CD4-positive, CD25-positive, alpha-beta regulatory T cell (primary cell): ENCODE data around the gene ZGRF1. TPM values are rescaled to one million over a fixed set of nuclear protein-coding genes. Genes with fewer than 3 reads are reported as not detected.

Experiments
- ATAC-seq, 2 donors: fragments of 150-1000 bp; cut with Tn5 transposase; one replicate each; pipeline ENCODE4 v1.10.0; 2021; ENCODE audit warnings: low read depth in 2 of 2, moderate number of reproducible peaks in 2 of 2, moderate library complexity in 1 of 2
- DNase-seq, 3 donors: peaks; one replicate each; pipeline versions ENCODE4 v3.0.0 to v3.0.0-alpha.2; 2012 to 2022; ENCODE audit warnings: mixed read lengths in 1 of 3
- H3K27ac ChIP-seq: one replicate; pipeline ENCODE4 v1.7.0; 2013; ENCODE audit warnings: mild to moderate bottlenecking, low read length; ENCODE audit not compliant: insufficient read depth, poor library complexity, severe bottlenecking
- H3K27me3 ChIP-seq: one replicate; pipeline ENCODE4 v1.7.0; 2013; ENCODE audit warnings: low read length; ENCODE audit not compliant: control insufficient read depth, insufficient read depth
- H3K36me3 ChIP-seq: one replicate; pipeline ENCODE4 v1.7.0; 2013; ENCODE audit warnings: mild to moderate bottlenecking, low read length, moderate library complexity; ENCODE audit not compliant: control insufficient read depth, insufficient read depth
- H3K4me1 ChIP-seq: 2 replicates; pipeline ENCODE4 v1.7.0; 2013; ENCODE audit warnings: mild to moderate bottlenecking, low read length; ENCODE audit not compliant: insufficient read depth, control insufficient read depth, poor library complexity, severe bottlenecking
- H3K4me3 ChIP-seq: one replicate; pipeline ENCODE4 v1.7.0; 2013; ENCODE audit warnings: low read depth, mild to moderate bottlenecking, low read length, moderate library complexity
- H3K9me3 ChIP-seq, 2 experiments: 1 replicate in 1 of 2; 2 replicates in 1 of 2; pipeline ENCODE4 v1.7.0; 2013; ENCODE audit warnings: low read length in 2 of 2, mild to moderate bottlenecking in 1 of 2, moderate library complexity in 1 of 2; ENCODE audit not compliant: control insufficient read depth in 2 of 2
- H3K27ac Mint-ChIP-seq, 3 donors: one replicate each; pipeline ENCODE4 v1.8.0; 2020 to 2022; ENCODE audit warnings: mild to moderate bottlenecking in 3 of 3, mixed read lengths in 3 of 3, moderate library complexity in 2 of 3
- H3K27me3 Mint-ChIP-seq: one replicate; pipeline ENCODE4 v1.8.0; 2022; ENCODE audit warnings: mild to moderate bottlenecking, mixed read lengths
- H3K36me3 Mint-ChIP-seq: one replicate; pipeline ENCODE4 v1.8.0; 2020; ENCODE audit warnings: mixed read lengths
- H3K4me1 Mint-ChIP-seq, 4 donors: one replicate each; pipeline ENCODE4 v1.8.0; 2020 to 2022; ENCODE audit warnings: mixed read lengths in 4 of 4, mild to moderate bottlenecking in 1 of 4
- H3K4me3 Mint-ChIP-seq, 4 donors: one replicate each; pipeline ENCODE4 v1.8.0; 2020 to 2022; ENCODE audit warnings: mild to moderate bottlenecking in 4 of 4, mixed read lengths in 4 of 4, moderate library complexity in 3 of 4
- H3K9me3 Mint-ChIP-seq, 7 donors: one replicate each; pipeline ENCODE4 v1.8.0; 2020 to 2022; ENCODE audit warnings: mixed read lengths in 7 of 7, mild to moderate bottlenecking in 3 of 7, moderate library complexity in 2 of 7
- polyA plus RNA-seq, 4 donors: library from polyadenylated mRNA; unstranded; fragments of 300-500 nt; fragmentation: Illumina TruSeq; gene quantifications; one replicate each; pipeline ENCODE4 v1.2.3, GENCODE V29; 2021
- total RNA-seq: library from RNA; stranded (reverse); gene quantifications from one replicate; pipeline ENCODE4 v1.2.3, GENCODE V29; 2022

The ZGRF1 gene
- total and polyA plus RNA-seq, 5 donors from 2014 or later: 0.53 to 9.3 (median 1.6) TPM

- peaks cover 15 to 59% (median 39%) of the 10 kb centered on the region in 4 donors for H3K4me1 Mint-ChIP-seq
- DNase-seq (no peak), ATAC-seq (no peak)
- H3K4me3 Mint-ChIP-seq: peak overlapping the region in 3 of 4 donors; percentile 0 to 39 (median 27)
- peaks cover 97% of the 10 kb centered on the region for H3K27me3 Mint-ChIP-seq
- no peaks in the 10 kb centered on the region for H3K9me3 ChIP-seq
- H3K27me3 ChIP-seq: peaks cover 49% of the 10 kb centered on the region
- H3K27ac ChIP-seq: no peak overlapping the region
- no peak overlapping the region for H3K27ac Mint-ChIP-seq
- H3K9me3 Mint-ChIP-seq: peaks cover 0 to 10% (median 0%) of the 10 kb centered on the region in 7 donors
- no peaks in the 10 kb centered on the region for H3K36me3 ChIP-seq
- H3K4me1 ChIP-seq: peaks cover 51% of the 10 kb centered on the region
- no peak overlapping the region for H3K4me3 ChIP-seq
- peaks cover 8% of the 10 kb centered on the region for H3K36me3 Mint-ChIP-seq
Measured at GRCh38 chr4:112511803-112512118, 124.9 kb downstream of the ZGRF1 start.

- peaks cover 8% of the 10 kb centered on the region for H3K36me3 Mint-ChIP-seq
- Histone ChIP-seq H3K4me1 (peaks cover 46% of the 10 kb centered on the region), H3K9me3 (no peaks in the 10 kb centered on the region), H3K27ac (no peak overlapping the region), H3K4me3 (no peak overlapping the region), H3K27me3 (peaks cover 49% of the 10 kb centered on the region), H3K36me3 (no peaks in the 10 kb centered on the region)
- peaks cover 97% of the 10 kb centered on the region for H3K27me3 Mint-ChIP-seq
- no peak overlapping the region for H3K27ac Mint-ChIP-seq
- H3K4me1 Mint-ChIP-seq: peaks cover 15 to 56% (median 36%) of the 10 kb centered on the region in 4 donors
- DNase-seq: no peak
- H3K9me3 Mint-ChIP-seq: peaks cover 0 to 10% (median 0%) of the 10 kb centered on the region in 7 donors
- ATAC-seq: no peak
- H3K4me3 Mint-ChIP-seq: peak overlapping the region; percentile 39 to 73 (median 52)
Measured at GRCh38 chr4:112511093-112511802, 125.5 kb downstream of the ZGRF1 start.

- H3K4me1 ChIP-seq: peaks cover 38% of the 10 kb centered on the region
- Mint-ChIP-seq H3K27ac (no peak overlapping the region), H3K4me1 (peaks cover 15 to 49% (median 34%) of the 10 kb centered on the region in 4 donors), H3K27me3 (peaks cover 96% of the 10 kb centered on the region), H3K9me3 (peaks cover 0 to 10% (median 0%) of the 10 kb centered on the region in 7 donors), H3K4me3 (peak overlapping the region in 2 of 4 donors; percentile 61 to 78), H3K36me3 (peaks cover 8% of the 10 kb centered on the region)
- H3K27me3 ChIP-seq: peaks cover 52% of the 10 kb centered on the region
- DNase-seq (peak in 1 of 3 donors; percentile 42), ATAC-seq (no peak)
- no peak overlapping the region for H3K27ac ChIP-seq
- H3K9me3 ChIP-seq: no peaks in the 10 kb centered on the region
- peak overlapping the region; percentile 71 for H3K4me3 ChIP-seq
- H3K36me3 ChIP-seq: no peaks in the 10 kb centered on the region
Measured at GRCh38 chr4:112510291-112511092, 126.2 kb downstream of the ZGRF1 start.

- Mint-ChIP-seq H3K4me3 (peak overlapping the region; percentile 70 to 85 (median 75)), H3K36me3 (peaks cover 8% of the 10 kb centered on the region), H3K9me3 (peaks cover 0 to 10% (median 0%) of the 10 kb centered on the region in 7 donors), H3K4me1 (peaks cover 15 to 41% (median 31%) of the 10 kb centered on the region in 4 donors), H3K27me3 (peaks cover 93% of the 10 kb centered on the region), H3K27ac (no peak overlapping the region)
- no peaks in the 10 kb centered on the region for H3K36me3 ChIP-seq
- peaks cover 28% of the 10 kb centered on the region for H3K4me1 ChIP-seq
- ATAC-seq: no peak
- no peak for DNase-seq
- H3K27ac ChIP-seq: no peak overlapping the region
- peaks cover 52% of the 10 kb centered on the region for H3K27me3 ChIP-seq
- H3K4me3 ChIP-seq: no peak overlapping the region
- H3K9me3 ChIP-seq: no peaks in the 10 kb centered on the region
Measured at GRCh38 chr4:112509243-112510141, 127.2 kb downstream of the ZGRF1 start.

GRCh38 chr4:112508356-112508755 is 128.4 kb downstream of the ZGRF1 start:
- DNase-seq (no peak), ATAC-seq (no peak)
- peak overlapping the region in 1 of 4 donors; percentile 74 for H3K4me3 Mint-ChIP-seq
- H3K27me3 ChIP-seq: peaks cover 42% of the 10 kb centered on the region
- no peak overlapping the region for H3K27ac Mint-ChIP-seq
- H3K9me3 Mint-ChIP-seq: peaks cover 0 to 10% (median 0%) of the 10 kb centered on the region in 7 donors
- no peak overlapping the region for H3K4me3 ChIP-seq
- H3K36me3 ChIP-seq: no peaks in the 10 kb centered on the region
- peaks cover 15 to 32% (median 27%) of the 10 kb centered on the region in 4 donors for H3K4me1 Mint-ChIP-seq
- H3K4me1 ChIP-seq: peaks cover 22% of the 10 kb centered on the region
- no peaks in the 10 kb centered on the region for H3K9me3 ChIP-seq
- peaks cover 8% of the 10 kb centered on the region for H3K36me3 Mint-ChIP-seq
- peaks cover 86% of the 10 kb centered on the region for H3K27me3 Mint-ChIP-seq
- no peak overlapping the region for H3K27ac ChIP-seq

GRCh38 chr4:112504807-112505206 is 131.9 kb downstream of the ZGRF1 start:
- H3K27me3 ChIP-seq: peaks cover 26% of the 10 kb centered on the region
- no peak overlapping the region for H3K27ac ChIP-seq

GRCh38 chr4:112502871-112503270 is 133.8 kb downstream of the ZGRF1 start:
- no peak overlapping the region for H3K27ac ChIP-seq
- ATAC-seq (no peak), DNase-seq (no peak)
- peaks cover 10% of the 10 kb centered on the region for H3K27me3 ChIP-seq
- Mint-ChIP-seq H3K36me3 (no peaks in the 10 kb centered on the region), H3K9me3 (peaks cover 0 to 2% (median 0%) of the 10 kb centered on the region in 7 donors), H3K4me3 (no peak overlapping the region), H3K27me3 (peaks cover 59% of the 10 kb centered on the region), H3K4me1 (no peaks in the 10 kb centered on the region), H3K27ac (no peak overlapping the region)
- H3K4me1 ChIP-seq: no peaks in the 10 kb centered on the region
- H3K36me3 ChIP-seq: no peaks in the 10 kb centered on the region
- H3K4me3 ChIP-seq: no peak overlapping the region
- H3K9me3 ChIP-seq: no peaks in the 10 kb centered on the region

More at GRCh38 chr4:112504807-112505206, 131.9 kb downstream of the ZGRF1 start:
- ATAC-seq: no peak
- Histone ChIP-seq H3K36me3 (no peaks in the 10 kb centered on the region), H3K9me3 (no peaks in the 10 kb centered on the region), H3K4me1 (peaks cover 8% of the 10 kb centered on the region), H3K4me3 (no peak overlapping the region)
- no peak for DNase-seq
- H3K27me3 Mint-ChIP-seq: peaks cover 72% of the 10 kb centered on the region
- peaks cover 10 to 12% (median 10%) of the 10 kb centered on the region in 4 donors for H3K4me1 Mint-ChIP-seq
- H3K9me3 Mint-ChIP-seq: peaks cover 0 to 3% (median 0%) of the 10 kb centered on the region in 7 donors
- no peak overlapping the region for H3K27ac Mint-ChIP-seq
- H3K36me3 Mint-ChIP-seq: no peaks in the 10 kb centered on the region
- no peak overlapping the region for H3K4me3 Mint-ChIP-seq
